Activated T-helper 2 cell treated with anti-CD3 and anti-CD28 coated beads, Interferon-gamma antibody, Interleukin-2, Interleukin-4, amounts not matched to agents 10 μg/mL and 5 μg/mL and 100 μg/mL, durations not matched to agents 14 hours and 24 hours and 36 hours (primary cell): ENCODE results near the gene TRAF4. TPM values are rescaled to one million over a fixed set of nuclear protein-coding genes. Genes with fewer than 3 reads are reported as not detected.
"Not testable (repeated sequence)": the region's sequence is repeated elsewhere in the genome, so short reads cannot be mapped to it uniquely, and the experiment has no call there.

Source experiments
- DNase-seq: peaks from one replicate; pipeline ENCODE4 v3.0.0; 2021; ENCODE audit warnings: low spot score
- H3K27ac Mint-ChIP-seq: one replicate; pipeline ENCODE4 v1.8.0; 2021; ENCODE audit warnings: mixed read lengths
- H3K27me3 Mint-ChIP-seq: one replicate; pipeline ENCODE4 v1.8.0; 2021; ENCODE audit warnings: low read depth, mixed read lengths
- H3K36me3 Mint-ChIP-seq: one replicate; pipeline ENCODE4 v1.8.0; 2021; ENCODE audit warnings: low read depth, mixed read lengths
- H3K4me1 Mint-ChIP-seq: one replicate; pipeline ENCODE4 v1.8.0; 2021; ENCODE audit warnings: low read depth, mixed read lengths
- H3K4me3 Mint-ChIP-seq: one replicate; pipeline ENCODE4 v1.8.0; 2021; ENCODE audit warnings: low read depth, mild to moderate bottlenecking, moderate library complexity, mixed read lengths
- H3K9me3 Mint-ChIP-seq: one replicate; pipeline ENCODE4 v1.8.0; 2021; ENCODE audit warnings: mixed read lengths
- intact Hi-C: fragments of 100-400 bp; cut with micrococcal nuclease; formaldehyde crosslinking; loops from one replicate; pipeline ENCODE4 v1.15.1; 2023
- total RNA-seq: library from RNA; stranded (reverse); gene quantifications from 2 replicates; pipeline ENCODE4 v1.2.3, GENCODE V29; 2022

TRAF4 gene
- total RNA-seq, 1 donor from 2014 or later: 129 TPM

- intact Hi-C loops: loop anchor here (2.0 to 10.0 kb wide), 5 partner anchors 116 to 859 kb away; partner anchors contain the start of genes DHRS13, FAM222B and GIT1
- Mint-ChIP-seq H3K27me3 (no peaks in the 10 kb centered on the region), H3K4me3 (peak within 1 kb of the TSS; percentile 97), H3K36me3 (peaks cover 45% of the 10 kb centered on the region), H3K4me1 (peaks cover 48% of the 10 kb centered on the region), H3K27ac (peak within 1 kb of the TSS; percentile 99), H3K9me3 (no peaks in the 10 kb centered on the region)
- DNase-seq: peak; percentile 80
These were observed 17.6 kb upstream of the TRAF4 start, which contains the start of gene TLCD1 for GRCh38 chr17:28726226-28726626. TSS of gene TLCD1 (minus strand) at chr17:28726233. CDS start at chr17:28726097, 136 bp downstream.

GRCh38 chr17:28726627-28727491 lies 17.0 kb upstream of the TRAF4 start:
- Mint-ChIP-seq H3K9me3 (no peaks in the 10 kb centered on the region), H3K36me3 (peaks cover 39% of the 10 kb centered on the region), H3K27me3 (no peaks in the 10 kb centered on the region), H3K4me1 (peaks cover 42% of the 10 kb centered on the region), H3K27ac (peak overlapping the region; percentile 99), H3K4me3 (peak overlapping the region; percentile 97)
- DNase-seq: peak; percentile 89
- intact Hi-C loops: loop anchor here (1.0 to 10.0 kb wide), 6 partner anchors 23 to 858 kb away; partner anchors contain the start of genes DHRS13, FAM222B and GIT1

- H3K27me3 Mint-ChIP-seq: no peaks in the 10 kb centered on the region
- no peaks in the 10 kb centered on the region for H3K9me3 Mint-ChIP-seq
- intact Hi-C loops: loop anchor here (1.0 to 10.0 kb wide), 8 partner anchors 9 to 856 kb away; partner anchors contain the start of genes FAM222B, GIT1, PHF12 and RPL23A
- peak within 1 kb of the TSS; percentile 97 for H3K4me3 Mint-ChIP-seq
- H3K4me1 Mint-ChIP-seq: peaks cover 37% of the 10 kb centered on the region
- H3K27ac Mint-ChIP-seq: peak within 1 kb of the TSS; percentile 99
- peaks cover 22% of the 10 kb centered on the region for H3K36me3 Mint-ChIP-seq
- peak; percentile 95 for DNase-seq
These were observed 15.2 kb upstream of the TRAF4 start, which contains the start of gene NEK8 for GRCh38 chr17:28728364-28729200. TSS of gene NEK8 (plus strand) at chr17:28728788. CDS start at chr17:28728814, 26 bp downstream.

GRCh38 chr17:28729950-28730330 lies 13.9 kb upstream of the TRAF4 start:
- no peak for DNase-seq
- no peaks in the 10 kb centered on the region for H3K9me3 Mint-ChIP-seq
- peaks cover 29% of the 10 kb centered on the region for H3K4me1 Mint-ChIP-seq
- H3K36me3 Mint-ChIP-seq: peaks cover 9% of the 10 kb centered on the region
- peak overlapping the region; percentile 42 for H3K4me3 Mint-ChIP-seq
- peak overlapping the region; percentile 34 for H3K27ac Mint-ChIP-seq
- intact Hi-C loops: loop anchor here (2.0 to 10.0 kb wide), 5 partner anchors 83 to 855 kb away; partner anchors contain the start of genes FAM222B and GIT1
- no peaks in the 10 kb centered on the region for H3K27me3 Mint-ChIP-seq

- H3K4me3 Mint-ChIP-seq: no peak overlapping the region
These were observed 10.5 kb upstream of the TRAF4 start for GRCh38 chr17:28733346-28733745.

GRCh38 chr17:28734712-28735241 lies 9.0 kb upstream of the TRAF4 start:
- Mint-ChIP-seq H3K4me1 (peaks cover 28% of the 10 kb centered on the region), H3K9me3 (peaks cover 3% of the 10 kb centered on the region), H3K36me3 (peaks cover 13% of the 10 kb centered on the region), H3K4me3 (no peak overlapping the region), H3K27me3 (no peaks in the 10 kb centered on the region), H3K27ac (no peak overlapping the region)
- DNase-seq: no peak
- intact Hi-C loops: no loop called here

More at GRCh38 chr17:28733346-28733745, 10.5 kb upstream of the TRAF4 start:
- peaks cover under 1% of the 10 kb centered on the region for H3K9me3 Mint-ChIP-seq
- no peak for DNase-seq
- intact Hi-C loops: no loop called here
- no peak overlapping the region for H3K27ac Mint-ChIP-seq
- H3K36me3 Mint-ChIP-seq: peaks cover 4% of the 10 kb centered on the region
- H3K27me3 Mint-ChIP-seq: no peaks in the 10 kb centered on the region
- peaks cover 24% of the 10 kb centered on the region for H3K4me1 Mint-ChIP-seq

- DNase-seq: no peak
- intact Hi-C loops: no loop called here
- Mint-ChIP-seq H3K27me3 (no peaks in the 10 kb centered on the region), H3K36me3 (peaks cover 14% of the 10 kb centered on the region), H3K27ac (no peak overlapping the region), H3K4me3 (no peak overlapping the region), H3K4me1 (peaks cover 27% of the 10 kb centered on the region), H3K9me3 (peaks cover 3% of the 10 kb centered on the region)
These were observed 8.5 kb upstream of the TRAF4 start for GRCh38 chr17:28735242-28735722.

- Mint-ChIP-seq H3K4me1 (peaks cover 31% of the 10 kb centered on the region), H3K36me3 (peaks cover 18% of the 10 kb centered on the region), H3K27ac (peak overlapping the region; percentile 55)
- intact Hi-C loops, H3K27me3 Mint-ChIP-seq, H3K4me3 Mint-ChIP-seq, H3K9me3 Mint-ChIP-seq, DNase-seq: not testable (repeated sequence)
These were observed 7.7 kb upstream of the TRAF4 start for GRCh38 chr17:28735913-28736769.

- Mint-ChIP-seq H3K27ac (no peak overlapping the region), H3K27me3 (no peaks in the 10 kb centered on the region), H3K9me3 (peaks cover 3% of the 10 kb centered on the region), H3K4me1 (peaks cover 36% of the 10 kb centered on the region), H3K36me3 (peaks cover 18% of the 10 kb centered on the region), H3K4me3 (no peak overlapping the region)
- intact Hi-C loops: no loop called here
- DNase-seq: no peak
These were observed 6.5 kb upstream of the TRAF4 start for GRCh38 chr17:28737316-28737715.

GRCh38 chr17:28737770-28738679 lies 5.8 kb upstream of the TRAF4 start:
- peaks cover 3% of the 10 kb centered on the region for H3K9me3 Mint-ChIP-seq
- peaks cover 18% of the 10 kb centered on the region for H3K36me3 Mint-ChIP-seq
- H3K4me3 Mint-ChIP-seq: peak overlapping the region; percentile 42
- peak overlapping the region; percentile 62 for H3K27ac Mint-ChIP-seq
- peaks cover 37% of the 10 kb centered on the region for H3K4me1 Mint-ChIP-seq
- intact Hi-C loops: no loop called here
- H3K27me3 Mint-ChIP-seq: no peaks in the 10 kb centered on the region
- DNase-seq: no peak
